Measurements from ENCODE around the gene GALNT13.
A peak's percentile ranks its signal among the peaks of the same experiment; 100 is the strongest.

GALNT13 gene

GRCh38 chr2:154133823-154134222 is 262.1 kb downstream of the GALNT13 start:
- no peak for DNase-seq

DNA sequence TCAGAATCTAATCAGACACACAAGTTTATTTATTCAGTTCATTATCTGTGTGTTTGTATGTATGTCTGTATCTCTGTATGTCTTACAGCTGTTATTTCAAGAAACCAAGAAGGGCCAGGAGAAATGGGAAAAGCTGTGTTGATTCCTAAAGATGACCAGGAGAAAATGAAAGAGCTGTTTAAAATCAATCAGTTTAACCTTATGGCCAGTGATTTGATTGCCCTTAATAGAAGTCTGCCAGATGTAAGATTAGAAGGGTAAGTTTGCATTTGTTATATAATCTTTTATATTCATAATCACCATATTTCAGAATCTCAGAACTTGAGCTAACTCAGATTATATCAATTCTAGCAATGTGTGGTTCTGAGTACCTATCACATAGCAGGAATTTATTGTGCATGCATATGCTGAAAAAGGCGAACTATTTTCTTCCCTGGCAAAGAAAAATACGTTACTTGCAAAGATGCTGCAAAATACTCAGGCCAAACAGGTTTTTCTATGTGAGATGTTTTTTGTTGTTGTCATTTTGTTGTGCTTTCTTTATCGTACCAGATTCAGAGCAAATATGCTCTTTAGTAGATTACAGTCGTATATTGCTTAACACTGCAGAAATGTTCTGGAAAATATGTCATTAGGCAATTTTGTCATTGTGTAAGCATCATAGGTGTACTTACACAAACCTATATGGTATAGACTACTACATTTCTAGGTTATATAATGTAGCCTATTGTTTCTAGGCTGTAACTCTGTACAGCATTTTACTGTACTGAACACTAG is 268.7 kb downstream of the GALNT13 start:
- DNase-seq = no peak

GRCh38 chr2:154142480-154142879 is 270.8 kb downstream of the GALNT13 start:
- no peak for DNase-seq

DNA sequence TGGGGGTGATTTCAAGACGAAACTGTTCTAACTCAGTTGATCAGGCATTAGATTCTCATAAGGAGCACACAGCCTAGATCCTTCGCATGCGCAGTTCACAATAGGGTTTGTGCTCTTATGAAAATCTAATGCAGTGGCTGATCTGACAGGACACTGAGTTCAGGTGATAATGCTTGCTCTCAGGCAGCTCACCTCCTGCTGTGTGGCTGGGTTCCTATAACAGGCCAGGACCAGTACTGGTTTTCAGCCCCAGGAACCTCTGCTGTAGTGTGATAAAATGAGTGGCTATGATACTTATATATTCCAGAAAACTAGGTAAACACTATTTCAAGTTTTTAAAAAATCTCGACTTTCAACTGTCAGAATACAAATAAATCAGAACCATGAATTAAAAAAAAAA is 271.4 kb downstream of the GALNT13 start:
- no peak for DNase-seq

DNA sequence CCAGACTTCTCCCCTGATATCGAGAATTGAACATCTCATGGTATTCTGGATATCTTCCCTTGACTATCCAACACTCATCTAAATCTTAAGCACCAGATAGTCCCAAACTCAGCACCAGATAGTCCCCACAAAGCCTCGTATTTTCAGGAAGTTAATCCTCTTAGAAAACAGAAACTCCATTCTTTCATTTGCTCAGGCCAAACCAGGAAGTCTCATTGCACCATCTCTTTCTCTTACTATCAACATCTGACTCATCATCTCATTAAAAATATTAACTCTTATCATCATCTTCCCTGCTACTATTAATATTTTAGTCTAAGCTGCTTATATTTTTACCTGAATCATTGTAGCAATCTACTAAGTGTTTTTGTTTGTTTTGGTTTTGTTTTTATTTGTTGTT is 286.4 kb downstream of the GALNT13 start:
- no peak for DNase-seq

DNA sequence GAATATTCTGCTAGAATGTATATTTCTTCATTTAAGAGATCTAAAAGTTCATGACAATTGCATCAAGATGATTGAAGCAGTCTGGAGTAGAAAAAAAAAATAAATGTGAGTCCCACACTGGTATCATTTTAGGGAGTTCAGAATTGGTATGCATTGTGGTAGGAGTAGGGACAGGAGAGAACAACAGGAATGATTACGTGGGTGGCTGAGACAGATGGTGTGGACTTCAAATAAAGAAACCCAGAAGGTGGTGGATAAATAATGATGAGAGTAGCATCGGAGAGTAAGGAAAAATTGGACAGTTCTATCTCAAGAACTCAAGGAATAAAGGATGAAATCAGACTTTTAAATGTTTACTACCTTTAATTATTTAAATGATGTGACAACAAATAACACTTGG is 289.6 kb downstream of the GALNT13 start:
- DNase-seq = no peak

DNA sequence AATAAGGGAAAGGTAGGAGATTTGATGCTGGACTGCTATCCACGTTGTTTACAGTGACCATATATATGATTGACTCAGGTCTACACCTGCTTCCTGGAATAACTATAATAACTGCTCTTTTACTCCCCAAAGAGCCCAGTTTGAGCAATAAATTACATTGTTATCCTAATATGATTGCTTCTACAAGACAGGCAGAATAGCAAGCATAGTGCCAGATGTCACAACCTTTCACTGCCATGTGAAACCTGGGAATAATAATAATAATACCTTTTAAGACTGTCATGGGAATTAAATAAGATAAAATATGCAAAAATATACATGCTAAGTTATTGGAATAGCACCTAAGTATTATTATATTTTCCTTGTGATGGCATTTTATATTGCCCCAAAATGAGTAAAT is 298.7 kb downstream of the GALNT13 start:
- no peak for DNase-seq

- DNase-seq = no peak
Observed at GRCh38 chr2:154173164-154173563, 301.4 kb downstream of the GALNT13 start.

DNA sequence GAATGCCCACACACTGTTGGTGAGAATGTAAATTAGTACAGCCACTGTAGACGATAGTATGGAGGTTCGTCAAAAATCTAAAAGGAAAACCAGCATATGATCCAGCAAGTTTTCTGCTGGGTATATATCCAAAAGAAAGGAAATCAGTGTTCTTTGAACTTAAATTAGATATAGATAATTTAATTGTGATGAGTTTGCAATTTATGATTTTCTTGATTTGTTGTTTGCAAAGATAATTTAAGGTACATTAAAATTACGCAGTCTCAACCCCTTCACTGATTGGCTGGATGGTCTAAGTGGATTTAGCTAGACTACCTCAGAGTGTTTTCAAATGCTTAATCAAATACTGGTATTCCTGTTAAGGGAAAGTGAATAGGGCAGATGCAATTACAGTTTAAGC is 302.2 kb downstream of the GALNT13 start:
- DNase-seq = no peak

DNA sequence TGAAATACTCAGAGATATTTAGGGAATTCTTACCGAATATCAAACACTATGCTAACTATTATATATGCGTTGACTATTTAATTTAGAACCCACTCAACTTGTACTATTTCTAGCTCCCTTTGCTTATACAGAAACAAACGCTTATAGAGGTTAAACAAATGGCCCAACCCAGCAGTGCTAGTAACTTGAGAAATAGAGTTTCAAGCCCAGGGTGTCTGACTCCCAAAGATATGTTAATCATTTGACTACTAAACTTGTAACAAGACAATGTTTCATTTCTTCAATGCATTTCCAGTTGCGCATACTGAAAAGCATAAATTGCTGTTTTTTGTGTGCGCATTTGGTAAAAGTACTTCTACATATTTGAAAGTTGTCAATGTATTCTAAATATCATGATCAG is 310.3 kb downstream of the GALNT13 start:
- no peak for DNase-seq

DNA sequence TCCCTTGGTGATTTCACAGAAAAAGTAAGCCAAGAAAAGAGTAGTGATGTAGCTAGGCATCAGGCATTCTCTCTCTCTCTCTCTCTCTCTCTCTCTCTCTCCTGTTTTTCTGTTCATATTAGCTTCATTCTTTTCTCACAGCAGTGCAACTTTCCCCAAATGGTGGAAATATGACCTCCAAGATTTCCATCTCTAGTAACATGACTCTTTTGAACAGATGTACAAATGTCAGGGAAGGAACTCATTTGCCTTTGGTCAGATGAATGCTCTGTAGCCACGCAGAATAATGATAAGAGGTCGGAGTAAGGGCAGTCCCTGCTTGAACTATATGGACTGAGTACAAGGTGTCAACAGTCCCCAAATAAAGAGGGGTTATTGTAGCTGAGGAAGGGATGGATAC is 316.2 kb downstream of the GALNT13 start:
- DNase-seq = no peak

DNA sequence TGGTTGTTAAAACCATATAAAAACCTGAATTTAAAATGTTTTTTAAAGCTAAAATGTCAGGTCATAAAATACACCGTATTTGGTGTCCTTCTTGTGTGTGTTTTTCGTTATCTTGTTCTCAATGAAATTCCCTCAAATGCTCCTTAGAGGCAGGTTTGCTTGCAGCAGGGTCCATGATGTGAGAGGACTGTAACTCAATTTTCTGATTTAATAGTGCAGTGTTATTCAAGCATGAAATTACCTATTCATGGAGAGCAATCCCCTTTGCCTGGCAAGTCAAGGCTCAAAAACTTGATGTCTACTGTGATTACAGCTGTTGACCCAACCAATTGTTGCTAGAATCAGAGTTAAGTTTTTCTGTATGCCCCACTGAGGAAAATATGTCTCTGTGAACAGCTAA is 318.2 kb downstream of the GALNT13 start:
- peak; percentile 36 for DNase-seq

DNA sequence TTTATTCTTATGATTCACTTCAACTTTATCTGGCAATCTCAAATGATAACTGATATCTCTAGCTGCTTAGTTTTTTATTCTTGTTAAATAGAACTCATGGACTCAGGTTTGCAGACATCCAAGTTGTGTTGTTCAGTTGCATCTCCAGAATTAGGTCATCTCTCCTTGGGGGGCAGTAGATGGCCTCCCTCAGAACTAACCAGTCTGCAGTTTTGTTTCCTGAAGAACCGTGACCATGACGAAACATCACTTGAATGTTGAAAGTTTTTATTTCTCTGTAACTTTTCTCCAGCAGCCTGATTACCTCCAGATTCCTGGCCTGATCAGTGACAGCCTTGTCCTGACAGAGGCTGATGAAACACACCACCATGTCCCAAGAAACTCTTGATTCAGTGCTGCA is 321.5 kb downstream of the GALNT13 start:
- no peak for DNase-seq

GRCh38 chr2:154194909-154195643 is 323.4 kb downstream of the GALNT13 start:
- DNase-seq = no peak

DNA sequence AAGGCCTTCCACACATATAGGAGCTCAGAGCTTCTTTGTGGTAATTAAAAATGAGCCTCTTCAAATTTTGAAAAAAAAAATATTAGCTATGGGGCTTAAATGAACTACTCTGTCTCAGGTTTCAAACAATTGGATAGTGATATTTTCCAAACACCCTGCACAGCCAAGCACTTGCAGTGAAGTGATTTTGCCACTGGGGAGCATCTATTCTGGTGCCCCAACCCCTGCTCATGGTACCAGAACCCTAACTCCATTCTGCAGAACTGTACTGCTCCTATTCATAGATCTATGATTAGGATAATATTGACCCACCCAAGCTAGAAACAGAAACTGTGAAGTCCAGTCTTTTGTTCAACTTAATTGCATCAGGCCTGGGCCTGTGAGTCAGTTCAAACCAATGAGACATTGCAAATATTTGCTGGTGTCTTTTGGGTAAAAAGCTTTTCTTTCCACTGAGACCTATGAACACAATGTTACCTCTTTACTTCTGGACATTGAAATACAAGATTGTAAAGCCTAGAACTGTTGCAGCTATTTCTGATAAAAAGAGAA is 324.0 kb downstream of the GALNT13 start:
- no peak for DNase-seq

DNA sequence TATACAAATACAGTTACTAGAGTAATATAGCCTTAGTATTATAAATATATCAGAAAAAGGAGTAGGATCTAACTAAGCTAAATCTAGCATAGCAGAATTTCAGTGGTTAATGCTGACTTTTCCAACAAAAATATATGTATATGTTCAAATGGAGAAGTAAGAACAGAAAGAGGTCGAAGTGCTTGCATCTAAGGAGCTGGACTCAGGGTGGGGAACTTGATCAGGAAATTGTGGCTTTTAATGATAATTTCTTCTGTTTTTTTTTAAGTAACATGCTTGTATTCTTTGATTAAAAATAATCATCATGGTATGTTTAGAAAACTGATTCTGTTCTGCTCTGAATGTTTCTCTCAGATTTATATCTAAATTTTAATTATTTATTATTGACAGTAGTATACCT is 327.1 kb downstream of the GALNT13 start:
- DNase-seq = no peak

DNA sequence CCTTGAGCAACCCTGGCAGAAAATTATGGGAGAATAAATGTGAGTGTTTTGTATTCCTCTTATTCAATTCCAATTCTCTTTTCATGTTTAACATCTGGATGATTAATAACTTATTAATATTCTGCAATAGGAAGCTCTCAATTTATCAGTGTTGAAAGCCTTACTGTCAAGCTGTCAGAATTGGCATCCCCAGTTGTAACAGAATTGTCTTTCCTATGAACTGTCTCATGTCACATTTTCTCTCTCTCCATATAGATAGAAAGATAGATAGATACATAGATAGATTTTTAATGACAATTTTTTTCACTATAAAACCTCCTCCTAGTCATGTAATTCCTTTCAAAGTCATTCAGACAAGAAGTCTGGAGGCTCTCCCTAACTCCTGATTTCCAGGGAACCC is 331.5 kb downstream of the GALNT13 start:
- DNase-seq = no peak

- DNase-seq = no peak
Observed at GRCh38 chr2:154203902-154204301, 332.2 kb downstream of the GALNT13 start.

- DNase-seq = no peak
Observed at GRCh38 chr2:154207288-154208047, 335.7 kb downstream of the GALNT13 start.

DNA sequence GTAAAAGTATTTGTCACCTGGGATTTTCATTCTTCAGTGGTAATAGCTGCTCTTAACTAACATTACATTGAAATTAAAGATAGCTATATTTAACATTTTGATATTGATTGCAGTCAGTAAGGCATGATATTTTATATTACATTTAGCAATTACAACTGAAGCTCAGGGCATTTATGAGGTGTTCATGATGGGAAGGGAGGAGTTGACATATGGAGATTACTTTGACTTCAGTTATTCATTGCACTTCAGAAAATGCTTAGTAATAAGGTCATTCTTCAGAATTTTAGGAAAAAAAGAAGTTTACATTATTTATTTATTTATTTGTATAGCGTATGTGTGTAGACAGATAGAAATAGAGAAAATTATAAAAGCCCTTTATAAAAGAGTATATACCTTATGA is 352.0 kb downstream of the GALNT13 start:
- no peak for DNase-seq

DNA sequence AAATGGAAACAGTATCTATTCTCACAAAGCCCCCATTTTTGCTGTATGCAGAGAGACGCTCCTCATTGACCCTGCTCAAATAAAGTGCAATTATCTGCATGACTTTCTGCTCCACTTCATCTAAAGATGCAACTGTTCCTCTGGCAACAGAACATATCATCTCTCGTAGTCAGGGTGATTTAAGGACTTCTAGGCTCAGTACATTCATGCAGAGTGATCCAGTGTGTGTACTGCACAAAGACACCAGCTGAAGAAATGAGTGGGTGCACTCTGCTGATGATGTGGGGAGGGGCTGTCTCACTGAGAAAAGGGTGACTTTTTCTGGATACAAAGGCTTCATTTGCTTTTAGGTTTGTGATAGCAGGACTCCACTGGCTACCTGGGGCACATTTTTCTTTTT is 355.2 kb downstream of the GALNT13 start:
- DNase-seq = no peak

- no peak for DNase-seq
Observed at GRCh38 chr2:154228566-154229280, 357.0 kb downstream of the GALNT13 start.

- DNase-seq = no peak
Observed at GRCh38 chr2:154229966-154230365, 358.2 kb downstream of the GALNT13 start.

Measured in NCI-H526 treated with DMSO at 0.1 percent for 48 hours (cell line).